ENCODE measurements around the gene NDOR1. TPM values are rescaled to one million over a fixed set of nuclear protein-coding genes. Genes with fewer than 3 reads are reported as not detected.

Gene NDOR1
- polyA plus RNA-seq, 6 donors from 2014 or later, result 4.4 to 9.3 (median 5.2) TPM

- Mint-ChIP-seq H3K27me3 (peaks cover 0 to 15% (median 8%) of the 10 kb centered on the region in 3 donors), H3K4me3 (no peak overlapping the region), H3K36me3 (no peaks in the 10 kb centered on the region), H3K4me1 (peaks cover 6 to 12% (median 11%) of the 10 kb centered on the region in 3 donors), H3K27ac (peak overlapping the region in 3 of 6 donors; percentile 42 to 79 (median 67)), H3K9me3 (peaks cover 0 to 2% (median 0%) of the 10 kb centered on the region in 7 donors)
- ATAC-seq (ENCODE audit: low read depth in 2 of 2) (no peak), DNase-seq (no peak)
Observed at GRCh38 chr9:137226338-137227053, 21.0 kb downstream of the NDOR1 start.

GRCh38 chr9:137227054-137227852 is 21.8 kb downstream of the NDOR1 start, which contains the start of gene RNF224:
RNF224 (plus strand) TSS chr9:137227502; CDS start chr9:137228336, 834 bp downstream.
- H3K4me3 Mint-ChIP-seq, result peak within 1 kb of the TSS in 1 of 8 donors; percentile 12
- peak; percentile 42 to 43 for ATAC-seq (ENCODE audit: low read depth in 2 of 2)
- peak; percentile 78 for DNase-seq
- peaks cover 0 to 2% (median 0%) of the 10 kb centered on the region in 7 donors for H3K9me3 Mint-ChIP-seq
- H3K4me1 Mint-ChIP-seq, result peaks cover 6 to 12% (median 11%) of the 10 kb centered on the region in 3 donors
- peak within 1 kb of the TSS; percentile 42 to 97 (median 69) for H3K27ac Mint-ChIP-seq
- peaks cover 0 to 15% (median 8%) of the 10 kb centered on the region in 3 donors for H3K27me3 Mint-ChIP-seq
- no peaks in the 10 kb centered on the region for H3K36me3 Mint-ChIP-seq

GRCh38 chr9:137227853-137228505 is 22.5 kb downstream of the NDOR1 start:
- ATAC-seq (ENCODE audit: low read depth in 2 of 2), result no peak
- peak overlapping the region in 1 of 8 donors; percentile 12 for H3K4me3 Mint-ChIP-seq
- no peak for DNase-seq

GRCh38 chr9:137228506-137228967 is 23.0 kb downstream of the NDOR1 start:
- DNase-seq, result no peak
- Mint-ChIP-seq H3K9me3 (peaks cover 0 to 2% (median 0%) of the 10 kb centered on the region in 7 donors), H3K4me1 (peaks cover 5 to 7% (median 6%) of the 10 kb centered on the region in 3 donors), H3K27ac (no peak overlapping the region), H3K4me3 (no peak overlapping the region), H3K27me3 (peaks cover 0 to 15% (median 8%) of the 10 kb centered on the region in 3 donors), H3K36me3 (no peaks in the 10 kb centered on the region)
- no peak for ATAC-seq (ENCODE audit: low read depth in 2 of 2)

More at GRCh38 chr9:137227853-137228505, 22.5 kb downstream of the NDOR1 start:
- H3K9me3 Mint-ChIP-seq, result peaks cover 0 to 2% (median 0%) of the 10 kb centered on the region in 7 donors
- peaks cover 6 to 9% (median 7%) of the 10 kb centered on the region in 3 donors for H3K4me1 Mint-ChIP-seq
- no peaks in the 10 kb centered on the region for H3K36me3 Mint-ChIP-seq
- H3K27me3 Mint-ChIP-seq, result peaks cover 0 to 15% (median 8%) of the 10 kb centered on the region in 3 donors
- peak overlapping the region in 4 of 6 donors; percentile 60 to 97 (median 78) for H3K27ac Mint-ChIP-seq

- Mint-ChIP-seq H3K27me3 (peaks cover 0 to 15% (median 8%) of the 10 kb centered on the region in 3 donors), H3K4me1 (peaks cover 3 to 7% (median 5%) of the 10 kb centered on the region in 3 donors), H3K36me3 (no peaks in the 10 kb centered on the region), H3K4me3 (no peak overlapping the region), H3K27ac (no peak overlapping the region), H3K9me3 (peaks cover 0 to 2% (median 0%) of the 10 kb centered on the region in 7 donors)
- ATAC-seq (ENCODE audit: low read depth in 2 of 2), result no peak
- DNase-seq, result no peak
Observed at GRCh38 chr9:137228968-137229896, 23.7 kb downstream of the NDOR1 start.

GRCh38 chr9:137229903-137230704 is 24.6 kb downstream of the NDOR1 start:
- H3K27me3 Mint-ChIP-seq, result peaks cover 0 to 21% (median 8%) of the 10 kb centered on the region in 3 donors
- H3K9me3 Mint-ChIP-seq, result peaks cover 0 to 2% (median 0%) of the 10 kb centered on the region in 7 donors
- DNase-seq (no peak), ATAC-seq (ENCODE audit: low read depth in 2 of 2) (no peak)
- no peak overlapping the region for H3K27ac Mint-ChIP-seq
- no peaks in the 10 kb centered on the region for H3K36me3 Mint-ChIP-seq
- peaks cover 10 to 14% (median 10%) of the 10 kb centered on the region in 3 donors for H3K4me1 Mint-ChIP-seq
- H3K4me3 Mint-ChIP-seq, result no peak overlapping the region

GRCh38 chr9:137230705-137231371 is 25.3 kb downstream of the NDOR1 start, which contains the start of gene SLC34A3:
SLC34A3 (plus strand) TSS chr9:137230901; CDS start chr9:137231703, 802 bp downstream.
- H3K4me3 Mint-ChIP-seq, result no peak within 1 kb of the TSS
- H3K4me1 Mint-ChIP-seq, result peaks cover 14 to 19% (median 14%) of the 10 kb centered on the region in 3 donors
- peaks cover 0 to 2% (median 0%) of the 10 kb centered on the region in 7 donors for H3K9me3 Mint-ChIP-seq
- no peak for DNase-seq
- peaks cover 0 to 23% (median 8%) of the 10 kb centered on the region in 3 donors for H3K27me3 Mint-ChIP-seq
- ATAC-seq (ENCODE audit: low read depth in 2 of 2), result no peak
- H3K36me3 Mint-ChIP-seq, result no peaks in the 10 kb centered on the region
- H3K27ac Mint-ChIP-seq, result peak within 1 kb of the TSS in 1 of 6 donors; percentile 81

GRCh38 chr9:137231372-137232039 is 26.0 kb downstream of the NDOR1 start:
- Mint-ChIP-seq H3K4me1 (peaks cover 14 to 19% (median 14%) of the 10 kb centered on the region in 3 donors), H3K27me3 (peaks cover 0 to 23% (median 8%) of the 10 kb centered on the region in 3 donors), H3K27ac (peak overlapping the region in 1 of 6 donors; percentile 81), H3K4me3 (no peak overlapping the region), H3K9me3 (peaks cover 0 to 2% (median 0%) of the 10 kb centered on the region in 7 donors), H3K36me3 (no peaks in the 10 kb centered on the region)
- DNase-seq (no peak), ATAC-seq (ENCODE audit: low read depth in 2 of 2) (no peak)

GRCh38 chr9:137232101-137232500 is 26.6 kb downstream of the NDOR1 start:
- ATAC-seq (ENCODE audit: low read depth in 2 of 2) (no peak), DNase-seq (no peak)
- H3K4me3 Mint-ChIP-seq, result no peak overlapping the region
- no peaks in the 10 kb centered on the region for H3K36me3 Mint-ChIP-seq
- peaks cover 14 to 19% (median 14%) of the 10 kb centered on the region in 3 donors for H3K4me1 Mint-ChIP-seq
- H3K27ac Mint-ChIP-seq, result no peak overlapping the region
- H3K27me3 Mint-ChIP-seq, result peaks cover 0 to 23% (median 8%) of the 10 kb centered on the region in 3 donors
- H3K9me3 Mint-ChIP-seq, result peaks cover 0 to 2% (median 0%) of the 10 kb centered on the region in 7 donors

GRCh38 chr9:137232510-137232909 is 27.0 kb downstream of the NDOR1 start:
- no peak for ATAC-seq (ENCODE audit: low read depth in 2 of 2)
- Mint-ChIP-seq H3K4me1 (peaks cover 13 to 16% (median 15%) of the 10 kb centered on the region in 3 donors), H3K27me3 (peaks cover 0 to 21% (median 5%) of the 10 kb centered on the region in 3 donors), H3K9me3 (peaks cover 0 to 1% (median 0%) of the 10 kb centered on the region in 7 donors), H3K4me3 (no peak overlapping the region), H3K36me3 (no peaks in the 10 kb centered on the region), H3K27ac (no peak overlapping the region)
- DNase-seq, result no peak

Data from naive B cell (primary cell).